ENCODE results near the gene ATP2C2. TPM values are rescaled to one million over a fixed set of nuclear protein-coding genes. Genes with fewer than 3 reads are reported as not detected.

The ATP2C2 gene
- total and polyA plus RNA-seq, 11 donors: 0.17 TPM; not detected in 10

DNA sequence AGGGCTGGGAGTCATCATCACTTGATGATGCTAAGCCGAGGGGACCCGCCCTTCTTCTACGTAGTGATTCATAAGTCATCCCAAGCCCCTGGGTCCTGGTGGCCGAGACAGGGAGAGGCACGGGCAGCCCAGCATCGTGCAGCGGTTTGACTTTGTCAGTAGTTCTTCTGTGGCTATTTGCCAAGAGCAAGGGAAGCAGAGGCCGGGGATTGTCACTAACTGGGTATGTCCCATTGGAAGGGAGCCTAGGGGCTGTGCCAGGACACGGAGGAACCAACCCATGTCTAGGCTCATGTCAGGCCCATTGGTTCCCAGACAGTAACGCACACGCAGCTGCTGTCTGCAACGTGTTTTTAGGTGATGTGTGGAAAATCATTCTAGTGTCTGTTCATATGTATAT, 58.5 kb downstream of the ATP2C2 start:
- DNase-seq (no peak), ATAC-seq (no peak)
- TF ChIP-seq, protein P1, sequence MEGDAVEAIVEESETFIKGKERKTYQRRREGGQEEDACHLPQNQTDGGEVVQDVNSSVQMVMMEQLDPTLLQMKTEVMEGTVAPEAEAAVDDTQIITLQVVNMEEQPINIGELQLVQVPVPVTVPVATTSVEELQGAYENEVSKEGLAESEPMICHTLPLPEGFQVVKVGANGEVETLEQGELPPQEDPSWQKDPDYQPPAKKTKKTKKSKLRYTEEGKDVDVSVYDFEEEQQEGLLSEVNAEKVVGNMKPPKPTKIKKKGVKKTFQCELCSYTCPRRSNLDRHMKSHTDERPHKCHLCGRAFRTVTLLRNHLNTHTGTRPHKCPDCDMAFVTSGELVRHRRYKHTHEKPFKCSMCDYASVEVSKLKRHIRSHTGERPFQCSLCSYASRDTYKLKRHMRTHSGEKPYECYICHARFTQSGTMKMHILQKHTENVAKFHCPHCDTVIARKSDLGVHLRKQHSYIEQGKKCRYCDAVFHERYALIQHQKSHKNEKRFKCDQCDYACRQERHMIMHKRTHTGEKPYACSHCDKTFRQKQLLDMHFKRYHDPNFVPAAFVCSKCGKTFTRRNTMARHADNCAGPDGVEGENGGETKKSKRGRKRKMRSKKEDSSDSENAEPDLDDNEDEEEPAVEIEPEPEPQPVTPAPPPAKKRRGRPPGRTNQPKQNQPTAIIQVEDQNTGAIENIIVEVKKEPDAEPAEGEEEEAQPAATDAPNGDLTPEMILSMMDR (IDR thresholded peaks at IDR 0.05): no peak
- no peak for TF ChIP-seq POLR2A (IDR thresholded peaks at IDR 0.05)
- no peaks in the 10 kb centered on the region for H3K36me3 ChIP-seq
- no peak overlapping the region for H3K27ac ChIP-seq
- no peaks in the 10 kb centered on the region for H3K4me1 ChIP-seq
- peaks cover 0 to 12% (median 0%) of the 10 kb centered on the region in 9 donors for H3K27me3 ChIP-seq
- H3K4me3 ChIP-seq: no peak overlapping the region
- WGBS, 4 donors: 82 to 90% (median 83%) methylated on average over 11 to 12 of the region's 12 CpGs
- intact Hi-C loops (cut with DNase I): no loop called here
- no peaks in the 10 kb centered on the region for H3K9me3 ChIP-seq

DNA sequence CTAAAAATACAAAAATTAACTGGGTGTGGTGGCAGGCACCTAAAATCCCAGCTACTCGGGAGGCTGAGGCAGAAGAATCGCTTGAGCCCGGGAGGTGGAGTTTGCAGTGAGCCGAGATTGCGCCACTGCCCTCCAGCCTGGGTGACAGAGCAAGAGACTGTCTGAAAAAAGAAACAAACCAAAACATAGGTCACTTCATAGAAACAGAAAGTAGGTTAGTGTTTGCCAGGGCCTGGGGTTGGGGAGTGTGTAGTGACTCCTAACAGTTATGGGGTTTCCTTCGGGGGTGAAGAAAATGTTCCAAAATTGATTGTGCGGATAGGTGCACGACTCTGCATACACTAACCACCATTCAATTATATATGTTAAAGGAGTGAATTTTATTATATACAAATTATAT, 59.2 kb downstream of the ATP2C2 start:
- intact Hi-C loops (cut with DNase I): no loop called here
- Histone ChIP-seq H3K36me3 (no peaks in the 10 kb centered on the region), H3K4me3 (no peak overlapping the region), H3K4me1 (no peaks in the 10 kb centered on the region), H3K9me3 (no peaks in the 10 kb centered on the region), H3K27me3 (peaks cover 0 to 14% (median 0%) of the 10 kb centered on the region in 9 donors), H3K27ac (no peak overlapping the region)
- no peak for TF ChIP-seq POLR2A (IDR thresholded peaks at IDR 0.05)
- TF ChIP-seq, protein P1 (IDR thresholded peaks at IDR 0.05): no peak
- no peak for ATAC-seq
- no peak for DNase-seq
- WGBS, 4 donors: 78 to 81% (median 79%) methylated on average over 8 of the region's 8 CpGs

DNA sequence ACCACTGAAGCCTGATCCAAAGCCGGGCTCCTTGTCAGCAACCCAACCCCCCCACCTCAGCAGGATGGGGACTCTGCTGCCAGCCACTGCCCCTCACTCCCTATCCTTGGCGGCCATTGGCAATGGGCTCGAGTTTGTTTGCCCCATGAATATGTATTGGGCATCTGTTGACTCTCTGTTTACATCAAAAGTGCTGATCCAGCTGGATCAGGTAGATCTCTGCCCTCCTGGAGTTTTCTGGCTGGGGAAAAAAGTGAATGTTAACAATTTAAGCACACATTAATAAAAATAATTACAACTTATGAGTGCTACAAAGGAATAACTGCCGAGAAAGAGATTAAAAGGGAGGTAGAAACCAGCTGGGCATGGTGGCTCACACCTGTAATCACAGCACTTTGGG, 62.5 kb downstream of the ATP2C2 start:
- intact Hi-C loops (cut with DNase I): no loop called here
- Histone ChIP-seq H3K27ac (no peak overlapping the region), H3K27me3 (peaks cover 0 to 14% (median 0%) of the 10 kb centered on the region in 9 donors), H3K4me1 (no peaks in the 10 kb centered on the region), H3K36me3 (no peaks in the 10 kb centered on the region), H3K9me3 (no peaks in the 10 kb centered on the region), H3K4me3 (no peak overlapping the region)
- 54 to 80% (median 72%) methylated on average over 4 of the region's 4 CpGs for WGBS, 4 donors
- TF ChIP-seq, protein P1 (IDR thresholded peaks at IDR 0.05): no peak
- no peak for TF ChIP-seq POLR2A (IDR thresholded peaks at IDR 0.05)
- ATAC-seq (no peak), DNase-seq (no peak)

DNA sequence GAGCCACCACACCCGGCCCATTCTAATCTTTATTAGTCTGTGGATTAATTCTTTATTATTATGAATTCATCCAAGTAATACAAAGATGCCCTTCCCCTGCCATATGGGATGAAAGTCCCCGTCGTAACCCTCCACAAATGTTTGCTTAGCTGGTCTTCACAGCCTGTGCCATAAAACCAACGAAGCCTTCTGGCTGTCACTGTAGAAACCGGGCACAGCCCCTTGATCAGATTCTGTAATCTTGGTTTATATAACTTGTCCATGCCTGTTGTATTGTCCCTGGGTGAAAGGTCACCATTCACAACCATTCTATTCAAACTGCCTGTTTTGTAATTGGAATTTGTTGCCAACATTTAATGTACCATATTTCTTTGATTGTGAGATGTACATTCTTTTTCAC, 66.5 kb downstream of the ATP2C2 start:
- no peaks in the 10 kb centered on the region for H3K9me3 ChIP-seq
- intact Hi-C loops (cut with DNase I): no loop called here

More for the DNA sequence above, 66.5 kb downstream of the ATP2C2 start:
- WGBS, 4 donors: 75 to 84% (median 79%) methylated on average over 5 of the region's 5 CpGs
- ATAC-seq (no peak), DNase-seq (no peak)
- H3K4me3 ChIP-seq: no peak overlapping the region
- no peak overlapping the region for H3K27ac ChIP-seq
- no peaks in the 10 kb centered on the region for H3K4me1 ChIP-seq
- TF ChIP-seq, protein P1 (IDR thresholded peaks at IDR 0.05): no peak
- no peak for TF ChIP-seq POLR2A (IDR thresholded peaks at IDR 0.05)
- H3K27me3 ChIP-seq: peaks cover 0 to 4% (median 0%) of the 10 kb centered on the region in 9 donors
- H3K36me3 ChIP-seq: no peaks in the 10 kb centered on the region

Measured in heart left ventricle (tissue), 16 donors.